WTC11 (cell line): ENCODE measurements around the gene PANK4. TPM values are rescaled to one million over a fixed set of nuclear protein-coding genes. Genes with fewer than 3 reads are reported as not detected.
"Not testable (repeated sequence)": the region's sequence is repeated elsewhere in the genome, so short reads cannot be mapped to it uniquely, and the experiment has no call there.

Experiments used
- ATAC-seq: fragments of 200-7000 bp; cut with Tn5 transposase; 2 replicates; pipeline ENCODE4 v1.10.0; 2021; ENCODE audit warnings: mild to moderate bottlenecking, moderate library complexity
- CTCF ChIA-PET: fragments of 300-600 bp; sonication (Branson Sonifier 250); formaldehyde crosslinking; loops from one replicate; lab custom pipeline; 2021; ENCODE audit warnings: antibody characterized with exemption; lab: Charles Lee
- POLR2A ChIA-PET: fragments of 350-600 bp; sonication (Branson Sonifier 250); formaldehyde crosslinking; loops from one replicate; lab custom pipeline; 2021; ENCODE audit warnings: antibody characterized with exemption; lab: Charles Lee
- DNase-seq: peaks from one replicate; pipeline ENCODE4 v3.0.0; 2021; ENCODE audit warnings: low spot score
- H3K27ac Mint-ChIP-seq: 2 replicates; pipeline ENCODE4 v1.8.0; 2021; ENCODE audit warnings: mixed read lengths
- H3K27me3 Mint-ChIP-seq: 2 replicates; pipeline ENCODE4 v1.8.0; 2021; ENCODE audit warnings: low read depth, mild to moderate bottlenecking, moderate library complexity, mixed read lengths
- H3K36me3 Mint-ChIP-seq: 2 replicates; pipeline ENCODE4 v1.8.0; 2021; ENCODE audit warnings: mixed read lengths
- H3K4me1 Mint-ChIP-seq: 2 replicates; pipeline ENCODE4 v1.8.0; 2022; ENCODE audit warnings: mixed read lengths
- H3K4me3 Mint-ChIP-seq: 2 replicates; pipeline ENCODE4 v1.8.0; 2021; ENCODE audit warnings: mild to moderate bottlenecking, moderate library complexity, mixed read lengths
- H3K9me3 Mint-ChIP-seq: 2 replicates; pipeline ENCODE4 v1.8.0; 2021; ENCODE audit warnings: mixed read lengths
- AFF4 ChIP-seq: sonication (generic); formaldehyde crosslinking; IDR thresholded peaks from 2 replicates; pipeline ENCODE4 v1.8.1; 2023; ENCODE audit warnings: mild to moderate bottlenecking, missing genetic modification reagents, borderline replicate concordance
- CREB1 ChIP-seq: sonication (generic); formaldehyde crosslinking; IDR thresholded peaks from 2 replicates; pipeline ENCODE4 v1.8.0; 2023; ENCODE audit warnings: mild to moderate bottlenecking, missing genetic modification reagents
- GABPB1 ChIP-seq: sonication (generic); formaldehyde crosslinking; IDR thresholded peaks from 2 replicates; pipeline ENCODE4 v1.8.1; 2023; ENCODE audit warnings: mild to moderate bottlenecking, missing genetic modification reagents
- JUN ChIP-seq: sonication (generic); formaldehyde crosslinking; IDR thresholded peaks from 2 replicates; pipeline ENCODE4 v1.8.0; 2023; ENCODE audit warnings: mild to moderate bottlenecking, missing genetic modification reagents
- PRDM15 ChIP-seq: sonication (generic); formaldehyde crosslinking; IDR thresholded peaks from 2 replicates; pipeline ENCODE4 v1.8.0; 2022; ENCODE audit warnings: missing genetic modification reagents
- SMAD3 ChIP-seq: sonication (generic); formaldehyde crosslinking; IDR thresholded peaks from 2 replicates; pipeline ENCODE4 v1.8.0; 2022; ENCODE audit warnings: missing genetic modification reagents, mild to moderate bottlenecking, borderline replicate concordance
- SMAD4 ChIP-seq: sonication (generic); formaldehyde crosslinking; IDR thresholded peaks from 2 replicates; pipeline ENCODE4 v1.8.0; 2022; ENCODE audit warnings: mild to moderate bottlenecking, missing genetic modification reagents
- TCF7 ChIP-seq: sonication (generic); formaldehyde crosslinking; IDR thresholded peaks from 2 replicates; pipeline ENCODE4 v1.8.0; 2022; ENCODE audit warnings: mild to moderate bottlenecking, low read depth, missing genetic modification reagents, moderate library complexity
- ZBTB21 ChIP-seq: sonication (generic); formaldehyde crosslinking; IDR thresholded peaks from 2 replicates; pipeline ENCODE4 v1.8.1; 2023; ENCODE audit warnings: mild to moderate bottlenecking, missing genetic modification reagents, borderline replicate concordance
- ZNF263 ChIP-seq: sonication (generic); formaldehyde crosslinking; IDR thresholded peaks from 2 replicates; pipeline ENCODE4 v1.8.1; 2022; ENCODE audit warnings: low read depth, mild to moderate bottlenecking, moderate library complexity, missing genetic modification reagents
- ZNF423 ChIP-seq: fragments of 250-450 bp; sonication (Bioruptor Pico); IDR thresholded peaks from 2 replicates; pipeline ENCODE4 v2.1.2; 2022; ENCODE audit warnings: mild to moderate bottlenecking, moderate library complexity
- ZNF512 ChIP-seq: sonication (generic); formaldehyde crosslinking; IDR thresholded peaks from 2 replicates; pipeline ENCODE4 v1.8.1; 2022; ENCODE audit warnings: missing genetic modification reagents, borderline replicate concordance
- total RNA-seq: library from RNA; stranded (reverse); gene quantifications from 3 replicates; pipeline ENCODE4 v1.2.3, GENCODE V29; 2021

The PANK4 gene
- total RNA-seq, 1 experiment from 2014 or later, result 52.5 TPM

GRCh38 chr1:2556277-2556677 lies 29.9 kb upstream of the PANK4 start, which contains the start of gene TNFRSF14:
TNFRSF14 (plus strand) TSS chr1:2556371; CDS start chr1:2556665, 294 bp downstream.
- CTCF ChIA-PET, result interaction anchor here (0.6 to 1.6 kb wide), 7 partner anchors 9 to 280 kb away, joined by 3 to 8 read pairs (median 4); no protein-coding TSS in a partner anchor
- ATAC-seq (no peak), DNase-seq (no peak)
- Mint-ChIP-seq H3K27ac (no peak within 1 kb of the TSS), H3K9me3 (no peaks in the 10 kb centered on the region), H3K4me3 (no peak within 1 kb of the TSS), H3K27me3 (no peaks in the 10 kb centered on the region), H3K4me1 (peaks cover 4% of the 10 kb centered on the region; the same call in 1 of the 2 replicates), H3K36me3 (no peaks in the 10 kb centered on the region)
- POLR2A ChIA-PET, result no interaction called here
- TF ChIP-seq ZNF423 (CRISPR knock-in tag) (peak; percentile 96), SMAD4 (CRISPR knock-in tag) (no peak), SMAD3 (CRISPR knock-in tag) (no peak), JUN (CRISPR knock-in tag) (no peak)

DNA sequence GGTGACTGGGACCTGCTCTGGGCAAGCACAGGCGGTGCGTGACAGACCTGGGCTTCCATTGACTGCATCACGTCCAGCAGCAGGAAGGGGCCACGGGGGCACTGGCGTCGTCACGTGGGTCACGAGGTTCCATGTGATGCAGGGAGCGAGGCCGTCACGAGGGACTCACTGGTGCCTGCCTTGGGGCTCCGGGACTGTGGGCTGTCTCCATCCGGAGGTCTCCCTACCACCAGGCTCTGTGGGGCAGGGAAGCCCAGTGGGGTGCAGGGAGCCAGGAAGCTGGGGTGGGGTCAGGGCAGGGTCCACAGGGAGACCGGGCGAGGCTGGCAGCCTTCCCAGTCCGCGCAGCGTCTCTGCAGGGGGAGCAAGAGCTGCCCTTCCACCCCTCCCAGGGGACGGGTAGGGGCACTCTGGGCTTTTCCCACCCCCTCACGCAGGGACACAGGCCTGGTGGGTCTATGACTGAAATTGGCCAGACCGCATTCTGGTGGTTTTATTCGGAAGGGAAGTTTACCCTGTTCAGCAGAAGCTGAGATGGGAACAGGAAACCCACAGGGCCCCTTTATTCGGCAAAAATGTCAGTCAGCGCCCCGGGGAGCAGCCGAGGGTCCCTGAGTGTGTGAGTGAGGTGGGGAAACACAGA lies 29.4 kb upstream of the PANK4 start:
- Mint-ChIP-seq H3K4me3 (no peak overlapping the region), H3K9me3 (no peaks in the 10 kb centered on the region), H3K4me1 (peaks cover 4% of the 10 kb centered on the region; the same call in 1 of the 2 replicates), H3K27me3 (no peaks in the 10 kb centered on the region), H3K36me3 (no peaks in the 10 kb centered on the region), H3K27ac (no peak overlapping the region)
- ChIA-PET POLR2A (no interaction called here), CTCF (interaction anchor here (0.7 to 1.6 kb wide), 6 partner anchors 8 to 231 kb away, joined by 3 to 8 read pairs (median 4); no protein-coding TSS in a partner anchor)
- TF ChIP-seq TCF7 (CRISPR knock-in tag), result no peak
- peak; percentile 25; the same call in 1 of the 2 replicates for TF ChIP-seq GABPB1
- no peak for ATAC-seq
- no peak for DNase-seq

- no peaks in the 10 kb centered on the region; the same call in 1 of the 2 replicates for H3K27me3 Mint-ChIP-seq
- ATAC-seq (no peak; the same call in 1 of the 2 replicates), DNase-seq (peak; percentile 49)
- H3K36me3 Mint-ChIP-seq, result no peaks in the 10 kb centered on the region
- no peak for TF ChIP-seq ZNF263
- no peak for TF ChIP-seq ZBTB21 (CRISPR knock-in tag)
- no peak for TF ChIP-seq PRDM15 (CRISPR knock-in tag)
- H3K4me3 Mint-ChIP-seq, result no peak overlapping the region
- ChIA-PET POLR2A (no interaction called here), CTCF (no interaction called here)
- no peaks in the 10 kb centered on the region for H3K9me3 Mint-ChIP-seq
- no peak overlapping the region for H3K27ac Mint-ChIP-seq
- peaks cover 6% of the 10 kb centered on the region; the same call in 1 of the 2 replicates for H3K4me1 Mint-ChIP-seq
These were observed 28.4 kb upstream of the PANK4 start for GRCh38 chr1:2554621-2555387.

DNA sequence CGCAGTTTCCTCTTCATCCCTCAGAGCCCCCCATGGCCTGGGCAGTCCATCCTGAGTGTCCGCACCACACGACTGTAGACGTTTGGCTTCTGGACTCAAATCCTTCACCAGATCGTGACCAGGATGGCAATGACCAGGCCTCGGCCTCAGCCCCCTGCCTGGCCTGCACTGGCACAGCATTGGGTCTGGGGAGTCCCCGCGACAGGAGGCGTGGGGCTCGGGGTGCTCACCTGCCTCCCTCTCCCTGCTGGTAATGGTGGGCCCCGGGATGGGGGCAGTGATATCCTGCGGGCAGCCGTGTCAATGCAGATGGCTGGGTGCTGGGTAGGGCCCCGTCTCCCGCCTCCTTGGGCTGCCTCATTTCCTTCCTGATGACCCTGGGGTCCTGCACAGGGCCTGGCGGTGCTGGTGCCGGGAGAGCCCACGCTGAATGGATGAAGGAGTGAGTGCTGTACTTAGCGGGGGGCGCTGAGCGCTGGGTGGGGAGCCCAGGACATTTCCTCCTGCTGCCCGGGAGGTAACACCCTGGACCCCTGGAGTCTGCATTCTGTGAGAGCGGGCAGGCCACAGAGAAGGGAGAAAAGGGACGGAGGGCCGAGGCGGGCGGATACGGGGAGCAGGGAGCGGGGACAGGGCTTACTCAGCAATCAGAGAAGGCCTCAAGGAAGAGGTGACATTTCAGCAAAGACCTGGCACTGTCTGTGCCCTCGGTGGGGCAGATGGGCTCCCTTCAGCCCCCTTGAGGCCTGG lies 27.6 kb upstream of the PANK4 start:
- H3K4me1 Mint-ChIP-seq, result peaks cover 7% of the 10 kb centered on the region; the same call in 1 of the 2 replicates
- H3K36me3 Mint-ChIP-seq, result no peaks in the 10 kb centered on the region
- H3K9me3 Mint-ChIP-seq, result no peaks in the 10 kb centered on the region
- CTCF ChIA-PET, result no interaction called here
- POLR2A ChIA-PET, result no interaction called here
- no peak overlapping the region for H3K4me3 Mint-ChIP-seq
- no peak for DNase-seq
- ATAC-seq, result no peak
- no peaks in the 10 kb centered on the region; the same call in 1 of the 2 replicates for H3K27me3 Mint-ChIP-seq
- peak overlapping the region; percentile 19; the same call in 1 of the 2 replicates for H3K27ac Mint-ChIP-seq
- TF ChIP-seq AFF4, result no peak
- TF ChIP-seq ZNF512 (CRISPR knock-in tag), result no peak
- TF ChIP-seq CREB1, result no peak

DNA sequence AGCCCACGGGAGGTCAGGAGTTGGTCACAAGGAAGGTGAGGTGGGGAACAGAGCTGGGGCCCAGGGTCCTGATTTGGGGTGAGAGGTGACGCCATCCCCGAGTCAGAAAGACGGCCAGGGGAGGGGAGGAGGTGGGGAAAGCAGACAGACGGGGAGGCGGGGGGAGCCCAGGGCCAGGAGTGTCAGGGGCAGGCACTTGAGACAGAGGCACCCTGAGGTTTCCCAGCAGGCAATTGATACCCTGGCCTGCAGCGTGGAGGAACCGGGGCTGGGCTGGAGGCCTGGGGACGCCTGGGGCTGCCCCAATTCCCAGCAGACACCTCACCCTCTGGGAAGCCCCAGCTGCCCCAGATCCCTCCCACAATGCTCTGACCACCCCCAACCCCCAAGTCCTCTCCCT lies 26.7 kb upstream of the PANK4 start:
- H3K36me3 Mint-ChIP-seq, H3K9me3 Mint-ChIP-seq, H3K27me3 Mint-ChIP-seq, CTCF ChIA-PET, POLR2A ChIA-PET, DNase-seq, H3K4me1 Mint-ChIP-seq, H3K27ac Mint-ChIP-seq, ATAC-seq, H3K4me3 Mint-ChIP-seq: not testable (repeated sequence)
